HepG2 (cell line): ENCODE data around the gene BEAN1. TPM values are rescaled to one million over a fixed set of nuclear protein-coding genes. Genes with fewer than 3 reads are reported as not detected.

Experiments used
- YY1 ChIP-seq: IDR thresholded peaks from 2 replicates; pipeline ENCODE4 v1.6.1; 2011; ENCODE audit warnings: low read length, low read depth, moderate library complexity, mild to moderate bottlenecking; ENCODE audit not compliant: insufficient read depth, insufficient replicate concordance
- polyA plus RNA-seq, 8 experiments: library from polyadenylated mRNA; depleted of rRNA in 3 of 8; stranded (reverse) in 7 of 8; unstranded in 1 of 8; fragments of >200 nt; fragmentation: Illumina TruSeq in 4 of 8; extraction: Trizol in 4 of 8; gene quantifications; 2 replicates each; pipeline versions ENCODE4 v1.2.1 to v1.2.3, GENCODE V29; 2011 to 2016; ENCODE audit warnings: low read depth in 4 of 8, missing spikeins in 1 of 8, mixed read lengths in 1 of 8; ENCODE audit not compliant: insufficient read depth in 1 of 8
- total RNA-seq, 5 experiments: library from RNA; depleted of rRNA; stranded (reverse); fragments of >200 nt; fragmentation: Illumina TruSeq; extraction: Trizol; gene quantifications; 2 replicates each; pipeline ENCODE4 v1.2.3, GENCODE V29; 2016; ENCODE audit warnings: low read depth in 1 of 5
- TF ChIP-seq, protein P1 (sequence below): sonication (generic); formaldehyde crosslinking; IDR thresholded peaks from 2 replicates; pipeline ENCODE4 v1.5.0; 2020; ENCODE audit warnings: mild to moderate bottlenecking, missing genetic modification reagents, borderline replicate concordance
- TF ChIP-seq, protein P2 (sequence below): sonication (generic); formaldehyde crosslinking; IDR thresholded peaks from 2 replicates; pipeline ENCODE4 v1.4.0; 2020; ENCODE audit warnings: missing genetic modification reagents
- TF ChIP-seq, protein P3 (sequence below): IDR thresholded peaks from 2 replicates; pipeline ENCODE4 v1.6.1; 2016; ENCODE audit warnings: missing biosample characterization, missing genetic modification reagents, low read depth

Gene BEAN1
- total and polyA plus RNA-seq, 2 of the 13 experiments (the other 11 are each of a cell fraction or from before 2014, with no cell fraction given): 0.53 to 1.4 TPM

DNA sequence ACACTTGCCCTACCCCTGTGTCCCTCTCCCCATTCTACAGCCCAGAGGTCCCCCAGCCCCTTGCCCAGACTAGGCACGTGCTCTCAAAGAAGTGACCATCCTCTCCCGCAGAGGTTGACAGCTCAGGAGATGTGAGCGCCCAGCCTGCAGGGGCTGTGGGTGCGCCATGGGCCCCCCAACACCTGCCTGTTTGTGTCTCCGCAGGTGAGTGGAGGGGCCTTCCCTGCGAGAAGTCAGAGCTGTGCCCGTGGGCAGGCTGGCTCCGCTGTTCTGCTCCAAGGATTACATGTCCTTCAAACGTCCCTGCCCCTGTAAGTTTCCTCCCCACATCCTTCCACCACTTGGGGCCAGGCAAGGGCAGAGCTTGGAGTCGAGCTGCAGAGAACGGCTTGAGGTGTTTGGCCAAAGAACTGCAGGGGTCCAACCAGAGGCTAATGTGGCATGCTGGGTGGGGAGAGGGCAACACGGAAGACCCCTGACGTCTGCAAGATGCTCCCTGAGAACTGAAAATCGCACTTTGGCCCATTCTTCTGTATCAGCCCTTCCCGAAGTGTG lies 10.4 kb downstream of the BEAN1 start (continued):
- TF ChIP-seq, protein P1, sequence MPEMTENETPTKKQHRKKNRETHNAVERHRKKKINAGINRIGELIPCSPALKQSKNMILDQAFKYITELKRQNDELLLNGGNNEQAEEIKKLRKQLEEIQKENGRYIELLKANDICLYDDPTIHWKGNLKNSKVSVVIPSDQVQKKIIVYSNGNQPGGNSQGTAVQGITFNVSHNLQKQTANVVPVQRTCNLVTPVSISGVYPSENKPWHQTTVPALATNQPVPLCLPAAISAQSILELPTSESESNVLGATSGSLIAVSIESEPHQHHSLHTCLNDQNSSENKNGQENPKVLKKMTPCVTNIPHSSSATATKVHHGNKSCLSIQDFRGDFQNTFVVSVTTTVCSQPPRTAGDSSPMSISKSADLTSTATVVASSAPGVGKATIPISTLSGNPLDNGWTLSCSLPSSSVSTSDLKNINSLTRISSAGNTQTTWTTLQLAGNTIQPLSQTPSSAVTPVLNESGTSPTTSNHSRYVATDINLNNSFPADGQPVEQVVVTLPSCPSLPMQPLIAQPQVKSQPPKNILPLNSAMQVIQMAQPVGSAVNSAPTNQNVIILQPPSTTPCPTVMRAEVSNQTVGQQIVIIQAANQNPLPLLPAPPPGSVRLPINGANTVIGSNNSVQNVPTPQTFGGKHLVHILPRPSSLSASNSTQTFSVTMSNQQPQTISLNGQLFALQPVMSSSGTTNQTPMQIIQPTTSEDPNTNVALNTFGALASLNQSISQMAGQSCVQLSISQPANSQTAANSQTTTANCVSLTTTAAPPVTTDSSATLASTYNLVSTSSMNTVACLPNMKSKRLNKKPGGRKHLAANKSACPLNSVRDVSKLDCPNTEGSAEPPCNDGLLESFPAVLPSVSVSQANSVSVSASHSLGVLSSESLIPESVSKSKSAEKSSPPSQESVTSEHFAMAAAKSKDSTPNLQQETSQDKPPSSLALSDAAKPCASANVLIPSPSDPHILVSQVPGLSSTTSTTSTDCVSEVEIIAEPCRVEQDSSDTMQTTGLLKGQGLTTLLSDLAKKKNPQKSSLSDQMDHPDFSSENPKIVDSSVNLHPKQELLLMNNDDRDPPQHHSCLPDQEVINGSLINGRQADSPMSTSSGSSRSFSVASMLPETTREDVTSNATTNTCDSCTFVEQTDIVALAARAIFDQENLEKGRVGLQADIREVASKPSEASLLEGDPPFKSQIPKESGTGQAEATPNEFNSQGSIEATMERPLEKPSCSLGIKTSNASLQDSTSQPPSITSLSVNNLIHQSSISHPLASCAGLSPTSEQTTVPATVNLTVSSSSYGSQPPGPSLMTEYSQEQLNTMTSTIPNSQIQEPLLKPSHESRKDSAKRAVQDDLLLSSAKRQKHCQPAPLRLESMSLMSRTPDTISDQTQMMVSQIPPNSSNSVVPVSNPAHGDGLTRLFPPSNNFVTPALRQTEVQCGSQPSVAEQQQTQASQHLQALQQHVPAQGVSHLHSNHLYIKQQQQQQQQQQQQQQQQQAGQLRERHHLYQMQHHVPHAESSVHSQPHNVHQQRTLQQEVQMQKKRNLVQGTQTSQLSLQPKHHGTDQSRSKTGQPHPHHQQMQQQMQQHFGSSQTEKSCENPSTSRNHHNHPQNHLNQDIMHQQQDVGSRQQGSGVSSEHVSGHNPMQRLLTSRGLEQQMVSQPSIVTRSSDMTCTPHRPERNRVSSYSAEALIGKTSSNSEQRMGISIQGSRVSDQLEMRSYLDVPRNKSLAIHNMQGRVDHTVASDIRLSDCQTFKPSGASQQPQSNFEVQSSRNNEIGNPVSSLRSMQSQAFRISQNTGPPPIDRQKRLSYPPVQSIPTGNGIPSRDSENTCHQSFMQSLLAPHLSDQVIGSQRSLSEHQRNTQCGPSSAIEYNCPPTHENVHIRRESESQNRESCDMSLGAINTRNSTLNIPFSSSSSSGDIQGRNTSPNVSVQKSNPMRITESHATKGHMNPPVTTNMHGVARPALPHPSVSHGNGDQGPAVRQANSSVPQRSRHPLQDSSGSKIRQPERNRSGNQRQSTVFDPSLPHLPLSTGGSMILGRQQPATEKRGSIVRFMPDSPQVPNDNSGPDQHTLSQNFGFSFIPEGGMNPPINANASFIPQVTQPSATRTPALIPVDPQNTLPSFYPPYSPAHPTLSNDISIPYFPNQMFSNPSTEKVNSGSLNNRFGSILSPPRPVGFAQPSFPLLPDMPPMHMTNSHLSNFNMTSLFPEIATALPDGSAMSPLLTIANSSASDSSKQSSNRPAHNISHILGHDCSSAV (CRISPR knock-in tag): no peak
- TF ChIP-seq YY1: no peak
- TF ChIP-seq, protein P2, sequence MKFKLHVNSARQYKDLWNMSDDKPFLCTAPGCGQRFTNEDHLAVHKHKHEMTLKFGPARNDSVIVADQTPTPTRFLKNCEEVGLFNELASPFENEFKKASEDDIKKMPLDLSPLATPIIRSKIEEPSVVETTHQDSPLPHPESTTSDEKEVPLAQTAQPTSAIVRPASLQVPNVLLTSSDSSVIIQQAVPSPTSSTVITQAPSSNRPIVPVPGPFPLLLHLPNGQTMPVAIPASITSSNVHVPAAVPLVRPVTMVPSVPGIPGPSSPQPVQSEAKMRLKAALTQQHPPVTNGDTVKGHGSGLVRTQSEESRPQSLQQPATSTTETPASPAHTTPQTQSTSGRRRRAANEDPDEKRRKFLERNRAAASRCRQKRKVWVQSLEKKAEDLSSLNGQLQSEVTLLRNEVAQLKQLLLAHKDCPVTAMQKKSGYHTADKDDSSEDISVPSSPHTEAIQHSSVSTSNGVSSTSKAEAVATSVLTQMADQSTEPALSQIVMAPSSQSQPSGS: no peak
- TF ChIP-seq, protein P3, sequence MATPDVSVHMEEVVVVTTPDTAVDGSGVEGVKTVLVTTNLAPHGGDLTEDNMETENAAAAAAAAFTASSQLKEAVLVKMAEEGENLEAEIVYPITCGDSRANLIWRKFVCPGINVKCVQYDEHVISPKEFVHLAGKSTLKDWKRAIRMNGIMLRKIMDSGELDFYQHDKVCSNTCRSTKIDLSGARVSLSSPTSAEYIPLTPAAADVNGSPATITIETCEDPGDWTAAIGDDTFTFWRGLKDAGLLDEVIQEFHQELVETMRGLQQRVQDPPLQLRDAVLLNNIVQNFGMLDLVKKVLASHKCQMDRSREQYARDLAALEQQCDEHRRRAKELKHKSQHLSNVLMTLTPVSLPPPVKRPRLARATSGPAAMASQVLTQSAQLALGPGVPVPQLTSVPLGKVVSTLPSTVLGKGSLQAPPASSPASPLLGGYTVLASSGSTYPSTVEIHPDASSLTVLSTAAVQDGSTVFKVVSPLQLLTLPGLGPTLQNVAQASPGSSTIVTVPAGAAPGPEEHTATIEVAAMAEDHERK: no peak
